Erythroblast (primary cell): ENCODE measurements around the gene ETV2.

Source experiments
- GATA1 ChIP-seq: IDR thresholded peaks from 2 replicates; pipeline ENCODE4 v1.6.1; 2011; ENCODE audit warnings: low read depth, mild to moderate bottlenecking, control low read depth, low read length, moderate library complexity
- POLR2A ChIP-seq: IDR thresholded peaks from 2 replicates; pipeline ENCODE4 v1.6.1; 2011; ENCODE audit warnings: mild to moderate bottlenecking, low read length

- TF ChIP-seq POLR2A (no peak), GATA1 (no peak)
Measured at GRCh38 chr19:35623327-35624010, 18.1 kb upstream of the ETV2 start.
